Measurements from ENCODE around the gene ZBTB46. TPM values are rescaled to one million over a fixed set of nuclear protein-coding genes. Genes with fewer than 3 reads are reported as not detected.

Gene ZBTB46
- total RNA-seq, 1 donor from 2014 or later, result 39.5 TPM

GRCh38 chr20:63828545-63828944, 2.5 kb downstream of the ZBTB46 start:
- Histone ChIP-seq H3K9me3 (no peaks in the 10 kb centered on the region), H3K4me3 (no peak overlapping the region), H3K36me3 (no peaks in the 10 kb centered on the region), H3K4me1 (peaks cover 5 to 13% of the 10 kb centered on the region in 2 donors), H3K27me3 (no peaks in the 10 kb centered on the region), H3K27ac (no peak overlapping the region)
- TF ChIP-seq CTCF (IDR thresholded peaks at IDR 0.05), result no peak
- no peak for DNase-seq (ENCODE audit: low spot score in 2 of 2)
- intact Hi-C loops (cut with DNase I), result no loop called here

- H3K4me3 ChIP-seq, result no peak overlapping the region
- H3K4me1 ChIP-seq, result peaks cover 5 to 10% of the 10 kb centered on the region in 2 donors
- intact Hi-C loops (cut with DNase I), result no loop called here
- no peaks in the 10 kb centered on the region for H3K27me3 ChIP-seq
- no peaks in the 10 kb centered on the region for H3K9me3 ChIP-seq
- H3K27ac ChIP-seq, result no peak overlapping the region
- DNase-seq (ENCODE audit: low spot score in 2 of 2), result no peak
- H3K36me3 ChIP-seq, result no peaks in the 10 kb centered on the region
- no peak for TF ChIP-seq CTCF (IDR thresholded peaks at IDR 0.05)
Observed at GRCh38 chr20:63828124-63828523, 2.9 kb downstream of the ZBTB46 start.

GRCh38 chr20:63826753-63827152, 4.3 kb downstream of the ZBTB46 start:
- no peak for TF ChIP-seq CTCF (IDR thresholded peaks at IDR 0.05)
- H3K4me3 ChIP-seq, result no peak overlapping the region
- H3K4me1 ChIP-seq, result peaks cover 1 to 10% of the 10 kb centered on the region in 2 donors
- no peak for DNase-seq (ENCODE audit: low spot score in 2 of 2)
- no peaks in the 10 kb centered on the region for H3K9me3 ChIP-seq
- H3K27ac ChIP-seq, result no peak overlapping the region
- intact Hi-C loops (cut with DNase I), result no loop called here
- no peaks in the 10 kb centered on the region for H3K36me3 ChIP-seq
- no peaks in the 10 kb centered on the region for H3K27me3 ChIP-seq

- TF ChIP-seq CTCF (IDR thresholded peaks at IDR 0.05), result no peak
- no peaks in the 10 kb centered on the region for H3K27me3 ChIP-seq
- no peak overlapping the region for H3K27ac ChIP-seq
- DNase-seq (ENCODE audit: low spot score in 2 of 2), result no peak
- intact Hi-C loops (cut with DNase I), result no loop called here
- H3K9me3 ChIP-seq, result no peaks in the 10 kb centered on the region
- no peak overlapping the region for H3K4me3 ChIP-seq
- H3K36me3 ChIP-seq, result no peaks in the 10 kb centered on the region
- peaks cover 0 to 10% of the 10 kb centered on the region in 2 donors for H3K4me1 ChIP-seq
Observed at GRCh38 chr20:63825331-63826118, 5.5 kb downstream of the ZBTB46 start.

GRCh38 chr20:63823691-63824311, 7.3 kb downstream of the ZBTB46 start:
- Histone ChIP-seq H3K4me3 (no peak overlapping the region), H3K9me3 (no peaks in the 10 kb centered on the region), H3K27ac (no peak overlapping the region), H3K27me3 (no peaks in the 10 kb centered on the region), H3K4me1 (no peaks in the 10 kb centered on the region), H3K36me3 (no peaks in the 10 kb centered on the region)
- no peak for TF ChIP-seq CTCF (IDR thresholded peaks at IDR 0.05)
- DNase-seq (ENCODE audit: low spot score in 2 of 2), result no peak
- intact Hi-C loops (cut with DNase I), result no loop called here
